ENCODE results near the gene CCDC88C.
A peak's percentile ranks its signal among the peaks of the same experiment; 100 is the strongest.
"Not testable (repeated sequence)": the region's sequence is repeated elsewhere in the genome, so short reads cannot be mapped to it uniquely, and the experiment has no call there.

The CCDC88C gene

GRCh38 chr14:91252871-91253794 lies 164.5 kb downstream of the CCDC88C start:
- peak in 1 of 2 donors; percentile 63 for DNase-seq (ENCODE audit: low read depth in 1 of 2, low spot score in 1 of 2)

GRCh38 chr14:91250912-91251311 lies 166.7 kb downstream of the CCDC88C start:
- no peak for DNase-seq (ENCODE audit: low read depth in 1 of 2, low spot score in 1 of 2)

GRCh38 chr14:91249841-91250616 lies 167.6 kb downstream of the CCDC88C start:
- no peak for DNase-seq (ENCODE audit: low read depth in 1 of 2, low spot score in 1 of 2)

GRCh38 chr14:91246051-91246852 lies 171.4 kb downstream of the CCDC88C start:
- DNase-seq (ENCODE audit: low read depth in 1 of 2, low spot score in 1 of 2), result peak; percentile 43 to 68

- DNase-seq (ENCODE audit: low read depth in 1 of 2, low spot score in 1 of 2), result not testable (repeated sequence)
Observed at GRCh38 chr14:91245616-91246015, 172.0 kb downstream of the CCDC88C start.

GRCh38 chr14:91245029-91245428 lies 172.6 kb downstream of the CCDC88C start:
- peak; percentile 51 to 58 for DNase-seq (ENCODE audit: low read depth in 1 of 2, low spot score in 1 of 2)

GRCh38 chr14:91244501-91244901 lies 173.1 kb downstream of the CCDC88C start, which contains the start of gene GPR68:
Gene GPR68, minus strand, starts transcription at chr14:91244704. Its CDS starts 9,654 bp downstream, at chr14:91235050.
- no peak for DNase-seq (ENCODE audit: low read depth in 1 of 2, low spot score in 1 of 2)

GRCh38 chr14:91243074-91243471 lies 174.5 kb downstream of the CCDC88C start:
- DNase-seq (ENCODE audit: low read depth in 1 of 2, low spot score in 1 of 2), result no peak

- no peak for DNase-seq (ENCODE audit: low read depth in 1 of 2, low spot score in 1 of 2)
Observed at GRCh38 chr14:91242635-91243034, 175.0 kb downstream of the CCDC88C start.

- DNase-seq (ENCODE audit: low read depth in 1 of 2, low spot score in 1 of 2), result no peak
Observed at GRCh38 chr14:91241863-91242262, 175.8 kb downstream of the CCDC88C start.

- no peak for DNase-seq (ENCODE audit: low read depth in 1 of 2, low spot score in 1 of 2)
Observed at GRCh38 chr14:91238661-91239060, 179.0 kb downstream of the CCDC88C start.

- DNase-seq (ENCODE audit: low read depth in 1 of 2, low spot score in 1 of 2), result no peak
Observed at GRCh38 chr14:91238085-91238484, 179.5 kb downstream of the CCDC88C start.

GRCh38 chr14:91237219-91237618 lies 180.4 kb downstream of the CCDC88C start:
- DNase-seq (ENCODE audit: low read depth in 1 of 2, low spot score in 1 of 2), result no peak

GRCh38 chr14:91235841-91236240 lies 181.8 kb downstream of the CCDC88C start:
- DNase-seq (ENCODE audit: low read depth in 1 of 2, low spot score in 1 of 2), result no peak

- no peak for DNase-seq (ENCODE audit: low read depth in 1 of 2, low spot score in 1 of 2)
Observed at GRCh38 chr14:91234791-91235114, 182.9 kb downstream of the CCDC88C start.

- no peak for DNase-seq (ENCODE audit: low read depth in 1 of 2, low spot score in 1 of 2)
Observed at GRCh38 chr14:91233936-91234790, 183.5 kb downstream of the CCDC88C start.

- DNase-seq (ENCODE audit: low read depth in 1 of 2, low spot score in 1 of 2), result no peak
Observed at GRCh38 chr14:91232603-91233002, 185.0 kb downstream of the CCDC88C start.

- DNase-seq (ENCODE audit: low read depth in 1 of 2, low spot score in 1 of 2), result no peak
Observed at GRCh38 chr14:91232052-91232451, 185.6 kb downstream of the CCDC88C start.

- DNase-seq (ENCODE audit: low read depth in 1 of 2, low spot score in 1 of 2), result no peak
Observed at GRCh38 chr14:91231446-91231845, 186.2 kb downstream of the CCDC88C start.

GRCh38 chr14:91230397-91231035 lies 187.1 kb downstream of the CCDC88C start:
- DNase-seq (ENCODE audit: low read depth in 1 of 2, low spot score in 1 of 2), result no peak

Data from activated T-helper 1 cell treated with anti-CD3 and anti-CD28 coated beads, Interleukin-2, amount 50 U/mL, for 16 hours (primary cell).